GM21529 (cell line): ENCODE results near the gene TMSB4X.
A peak's percentile ranks its signal among the peaks of the same experiment; 100 is the strongest.

ENCODE experiments used
- ATAC-seq: cut with Tn5 transposase; IDR thresholded peaks from one replicate; pipeline ENCODE4 v1.9.1; 2021; ENCODE audit not compliant: unreplicated experiment

Gene TMSB4X

GRCh38 chrX:13022926-13023325 is 48.0 kb downstream of the TMSB4X start:
- ATAC-seq, result peak; percentile 86

GRCh38 chrX:13023567-13023966 is 48.7 kb downstream of the TMSB4X start:
- ATAC-seq, result no peak

DNA sequence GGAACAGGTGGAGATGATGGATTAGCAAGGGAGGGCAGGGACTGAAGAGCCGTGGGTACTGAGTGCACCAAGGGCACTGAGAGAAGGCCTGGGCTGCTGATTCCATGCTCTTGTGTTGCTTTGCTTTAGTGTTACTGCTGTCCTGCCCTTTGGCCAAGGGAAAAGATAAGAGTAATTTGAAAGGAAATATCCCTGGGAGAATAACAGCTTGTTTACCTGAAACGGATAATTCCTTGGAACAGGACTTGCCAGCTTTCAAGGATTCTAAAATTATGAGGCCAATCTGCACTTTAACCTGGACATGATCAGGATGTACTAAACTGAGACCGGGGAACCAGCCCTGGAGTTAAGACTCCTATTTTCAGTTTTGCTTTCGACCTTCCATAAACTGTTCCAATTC is 49.1 kb downstream of the TMSB4X start:
- ATAC-seq, result no peak

- no peak for ATAC-seq
Observed at GRCh38 chrX:13024986-13025385, 50.1 kb downstream of the TMSB4X start.
